Uterus (tissue), 2 donors: ENCODE data around the gene ELANE.

Source experiments
- POLR2A ChIP-seq, 2 donors: fragments of 450-650 bp; IDR thresholded peaks; one replicate each; pipeline ENCODE4 v1.6.1; 2016; ENCODE audit warnings: antibody characterized with exemption in 2 of 2, mild to moderate bottlenecking in 1 of 2, moderate library complexity in 1 of 2
- TF ChIP-seq, protein P1 (sequence below), 4 experiments: fragments of 200-600 bp in 2 of 4; fragments of 450-650 bp in 2 of 4; sonication (generic) in 2 of 4; IDR thresholded peaks; one replicate each; pipeline ENCODE4 v1.5.1; 2016 to 2019; ENCODE audit warnings: antibody characterized with exemption in 4 of 4, mild to moderate bottlenecking in 2 of 4, moderate library complexity in 1 of 4

DNA sequence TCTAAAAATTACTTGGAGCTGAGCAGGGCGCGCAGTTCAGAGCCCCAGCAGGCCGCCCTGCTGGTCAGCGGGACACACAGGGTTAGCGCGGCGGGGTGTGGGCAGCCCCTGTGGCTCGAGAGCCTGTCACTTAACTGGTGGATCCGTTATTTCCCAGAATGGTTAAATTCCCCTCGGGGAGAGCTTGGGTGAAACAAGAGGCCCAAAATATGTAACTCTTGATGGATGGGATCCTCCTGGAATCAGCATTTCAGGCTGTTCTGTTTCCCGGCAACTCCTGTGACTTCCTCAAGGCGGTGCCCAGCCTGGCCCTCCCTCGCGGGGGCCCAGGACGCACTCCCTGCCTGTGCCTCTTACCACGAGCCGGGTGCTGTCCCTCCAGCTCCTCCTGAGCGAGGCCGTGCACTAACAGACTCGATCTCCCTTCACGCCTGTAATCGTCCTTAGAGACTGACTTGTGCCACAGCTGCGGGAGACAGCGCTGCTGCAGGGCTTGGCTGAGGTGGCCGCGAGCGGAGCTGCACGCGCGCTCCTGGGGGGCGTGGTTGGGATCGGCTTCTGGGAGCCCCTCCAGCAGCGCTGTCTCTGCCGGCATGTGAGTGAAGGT lies 45.2 kb upstream of the ELANE start:
- TF ChIP-seq POLR2A (IDR thresholded peaks at IDR 0.05) = no peak
- TF ChIP-seq, protein P1, sequence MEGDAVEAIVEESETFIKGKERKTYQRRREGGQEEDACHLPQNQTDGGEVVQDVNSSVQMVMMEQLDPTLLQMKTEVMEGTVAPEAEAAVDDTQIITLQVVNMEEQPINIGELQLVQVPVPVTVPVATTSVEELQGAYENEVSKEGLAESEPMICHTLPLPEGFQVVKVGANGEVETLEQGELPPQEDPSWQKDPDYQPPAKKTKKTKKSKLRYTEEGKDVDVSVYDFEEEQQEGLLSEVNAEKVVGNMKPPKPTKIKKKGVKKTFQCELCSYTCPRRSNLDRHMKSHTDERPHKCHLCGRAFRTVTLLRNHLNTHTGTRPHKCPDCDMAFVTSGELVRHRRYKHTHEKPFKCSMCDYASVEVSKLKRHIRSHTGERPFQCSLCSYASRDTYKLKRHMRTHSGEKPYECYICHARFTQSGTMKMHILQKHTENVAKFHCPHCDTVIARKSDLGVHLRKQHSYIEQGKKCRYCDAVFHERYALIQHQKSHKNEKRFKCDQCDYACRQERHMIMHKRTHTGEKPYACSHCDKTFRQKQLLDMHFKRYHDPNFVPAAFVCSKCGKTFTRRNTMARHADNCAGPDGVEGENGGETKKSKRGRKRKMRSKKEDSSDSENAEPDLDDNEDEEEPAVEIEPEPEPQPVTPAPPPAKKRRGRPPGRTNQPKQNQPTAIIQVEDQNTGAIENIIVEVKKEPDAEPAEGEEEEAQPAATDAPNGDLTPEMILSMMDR (IDR thresholded peaks at IDR 0.05) = no peak
